Right hindlimb (tissue), 1 donor: ENCODE measurements around the gene MED8.

Source experiments
- DNase-seq: peaks from one replicate; pipeline ENCODE4 v3.0.0-alpha.2; 2018

MED8 gene

GRCh38 chr1:43358121-43358745 lies 31.4 kb downstream of the MED8 start:
- DNase-seq: no peak

- DNase-seq: no peak
Measured at GRCh38 chr1:43357251-43357650, 32.3 kb downstream of the MED8 start.

DNA sequence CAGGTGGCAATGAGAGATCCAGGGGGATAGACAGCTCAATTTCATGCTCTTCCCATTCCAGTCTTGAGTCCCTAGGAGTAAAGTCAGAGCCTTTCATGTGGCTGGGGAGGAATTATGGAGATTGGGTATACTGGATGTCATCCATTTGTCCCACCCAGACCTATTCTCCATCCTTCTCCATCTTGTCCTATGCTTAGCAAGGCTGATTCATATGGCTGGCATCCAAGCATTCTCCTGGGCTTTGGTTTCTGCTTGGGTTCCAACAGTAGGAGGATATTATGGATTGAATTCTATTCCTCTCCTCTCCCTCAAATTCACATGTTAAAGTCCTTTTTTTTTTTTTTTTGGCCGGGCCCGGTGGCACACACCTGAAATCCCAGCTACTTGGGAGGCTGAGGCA lies 34.7 kb downstream of the MED8 start:
- no peak for DNase-seq

DNA sequence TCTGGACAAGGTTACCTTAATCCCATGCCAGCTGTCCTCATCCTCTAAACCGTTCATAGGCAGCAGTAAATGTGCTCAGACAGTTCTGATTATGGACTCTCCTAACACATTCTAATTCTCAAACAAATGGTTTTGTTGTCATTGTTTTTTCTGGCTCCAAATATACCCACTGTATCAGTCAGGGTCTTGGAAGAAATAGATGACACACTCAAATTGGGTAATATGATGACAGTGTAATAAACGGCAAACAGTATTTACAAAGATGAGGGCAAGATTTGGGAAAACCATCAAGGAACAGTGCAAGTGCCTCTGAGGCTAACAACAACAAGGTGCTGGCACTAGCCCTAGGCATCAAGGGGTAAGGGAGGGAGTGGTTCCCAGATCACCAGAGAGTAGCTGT lies 35.1 kb downstream of the MED8 start:
- DNase-seq: no peak

DNA sequence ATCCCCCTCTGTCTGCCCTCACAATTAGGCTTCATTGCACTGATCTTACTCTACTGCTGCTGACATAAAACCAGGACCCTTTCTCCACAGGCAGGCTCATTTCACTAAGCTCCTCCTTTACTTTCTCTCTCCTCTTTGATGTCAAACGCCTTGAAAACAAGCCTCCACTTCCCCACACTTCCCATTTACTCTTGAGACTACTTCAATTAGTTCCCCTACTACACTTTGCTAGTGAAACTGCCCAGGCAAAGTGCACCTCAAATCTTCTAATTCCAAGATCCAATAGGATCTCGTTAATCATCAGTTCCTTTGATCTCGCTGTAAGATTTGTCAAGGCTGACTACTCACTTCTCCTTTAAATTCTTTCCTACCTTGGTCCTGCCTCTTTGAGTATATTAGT lies 36.7 kb downstream of the MED8 start:
- DNase-seq: no peak

DNA sequence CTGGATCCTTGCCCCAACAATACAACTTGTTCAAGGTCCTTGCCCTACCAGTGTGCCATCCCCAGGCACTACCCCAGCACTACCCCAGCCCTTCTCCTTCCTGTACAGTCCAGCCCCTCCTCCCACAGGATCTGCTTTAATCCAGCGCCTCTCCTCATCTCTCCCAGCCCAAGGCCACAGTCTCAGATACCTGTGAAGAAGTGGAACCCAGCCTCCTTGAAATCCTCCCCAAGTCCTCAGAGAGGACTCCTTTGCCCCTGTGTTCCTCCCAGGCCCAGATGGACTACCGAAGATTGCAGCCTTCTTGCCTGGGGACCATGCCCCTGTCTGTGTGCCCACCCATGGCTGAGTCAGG lies 37.3 kb downstream of the MED8 start:
- no peak for DNase-seq

DNA sequence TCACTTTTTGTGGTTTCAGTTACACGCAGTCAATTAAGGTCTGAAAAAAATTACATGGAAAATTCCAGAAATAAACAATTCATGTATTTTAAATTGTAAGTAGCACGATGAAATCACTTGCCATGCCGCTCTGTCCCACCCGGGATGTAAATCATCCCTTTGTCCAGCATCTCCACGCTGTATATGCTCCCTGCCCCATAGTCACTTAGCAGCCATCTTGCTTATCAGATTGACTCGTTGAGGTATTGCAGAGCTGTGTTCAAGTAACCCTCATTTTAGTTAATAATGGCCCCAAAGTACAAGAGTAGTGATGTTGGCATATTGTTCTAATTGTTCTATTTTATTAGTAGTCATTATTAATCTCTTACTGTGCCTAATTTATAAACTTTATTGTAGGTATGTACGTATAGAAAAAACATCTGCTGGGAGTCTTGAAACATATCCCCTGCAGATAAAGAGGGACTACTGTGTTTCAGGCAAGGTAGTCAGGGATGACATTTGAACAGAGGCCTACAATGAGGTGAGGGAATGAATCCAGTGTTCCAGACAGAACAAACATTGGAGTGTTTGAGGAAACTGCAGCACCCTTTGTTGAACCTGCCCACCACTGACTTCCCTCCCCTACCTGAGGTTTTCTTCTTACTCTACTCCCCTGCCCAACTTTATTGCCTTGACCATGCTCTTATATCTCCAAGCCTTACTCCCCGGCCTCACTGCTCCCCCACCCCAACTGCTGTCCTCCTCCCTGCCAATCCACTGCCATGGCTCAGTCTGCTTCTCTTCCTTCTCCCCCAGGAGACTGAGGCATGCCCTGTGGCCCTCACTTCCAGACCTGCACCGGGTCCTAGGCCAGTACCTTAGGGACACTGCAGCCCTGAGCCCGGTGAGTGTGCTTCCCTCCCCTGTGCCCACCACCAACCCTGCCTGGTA lies 37.9 kb downstream of the MED8 start:
- no peak for DNase-seq

GRCh38 chr1:43350976-43351375 lies 38.6 kb downstream of the MED8 start:
- DNase-seq: no peak

GRCh38 chr1:43349594-43350306 lies 39.9 kb downstream of the MED8 start:
- no peak for DNase-seq

- DNase-seq: peak; percentile 79
Measured at GRCh38 chr1:43348809-43349593, 40.6 kb downstream of the MED8 start.

GRCh38 chr1:43348343-43348808 lies 41.2 kb downstream of the MED8 start:
- DNase-seq: no peak

DNA sequence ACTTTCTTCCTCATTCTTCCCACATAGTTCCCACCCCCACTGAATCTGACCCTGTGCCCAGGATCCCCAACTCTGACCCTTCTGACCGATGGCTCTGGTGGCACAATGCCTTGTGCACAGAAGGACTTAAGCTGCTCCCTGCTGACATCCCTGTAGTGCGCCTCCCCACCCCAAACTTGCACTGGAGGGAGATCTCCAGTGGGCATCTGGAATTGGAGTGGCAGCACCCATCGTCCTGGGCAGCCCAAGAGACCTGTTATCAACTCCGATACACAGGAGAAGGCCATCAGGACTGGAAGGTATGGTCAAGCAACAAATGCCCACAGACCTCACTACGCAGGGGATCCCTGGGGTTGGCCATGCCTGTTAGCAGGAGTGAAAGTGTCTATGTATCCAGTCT lies 43.0 kb downstream of the MED8 start:
- DNase-seq: no peak

GRCh38 chr1:43345120-43345519 lies 44.5 kb downstream of the MED8 start:
- DNase-seq: no peak

- DNase-seq: no peak
Measured at GRCh38 chr1:43344267-43344850, 45.2 kb downstream of the MED8 start.

DNA sequence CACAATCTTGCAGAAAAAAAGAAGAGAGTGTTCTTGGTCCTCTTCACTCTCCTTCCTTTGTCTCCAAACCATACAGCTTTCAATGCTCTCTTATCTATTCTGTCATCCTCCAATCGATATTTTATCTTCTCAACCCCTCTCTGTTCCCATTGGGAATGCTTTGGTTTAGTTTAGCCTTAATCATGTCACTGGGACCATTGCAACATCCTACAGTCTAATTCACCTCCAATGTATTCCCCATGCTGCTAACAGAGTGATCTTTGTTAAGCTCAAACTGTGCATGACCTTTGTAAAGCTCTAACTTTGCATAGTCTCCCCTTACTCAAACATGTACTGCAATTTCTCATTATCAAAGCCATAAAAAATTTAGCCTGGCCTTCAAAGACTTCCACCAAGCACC lies 49.0 kb downstream of the MED8 start:
- no peak for DNase-seq

- no peak for DNase-seq
Measured at GRCh38 chr1:43339584-43340232, 49.9 kb downstream of the MED8 start.

GRCh38 chr1:43338001-43338400 lies 51.6 kb downstream of the MED8 start:
- DNase-seq: no peak

DNA sequence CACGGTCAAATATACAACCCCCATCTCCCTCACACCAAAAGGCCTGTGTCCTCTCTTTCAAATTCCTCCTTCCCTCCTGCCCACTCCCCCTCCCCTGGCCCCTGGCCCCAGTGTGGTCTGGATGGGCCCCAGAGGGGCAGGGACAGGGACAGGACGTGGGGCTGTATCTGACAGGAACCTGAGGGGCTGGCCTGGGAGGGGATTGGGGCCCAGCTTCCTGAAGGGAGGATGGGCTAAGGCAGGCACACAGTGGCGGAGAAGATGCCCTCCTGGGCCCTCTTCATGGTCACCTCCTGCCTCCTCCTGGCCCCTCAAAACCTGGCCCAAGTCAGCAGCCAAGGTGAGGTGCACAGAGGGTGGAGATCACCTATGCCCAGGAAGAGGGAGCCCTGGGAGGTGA lies 52.0 kb downstream of the MED8 start, which contains the start of gene MPL:
Gene MPL, plus strand, starts transcription at position 231 of the 400 bp plus-strand sequence. Its CDS starts 31 bp downstream, at position 262.
- no peak for DNase-seq

GRCh38 chr1:43334453-43335205 lies 55.0 kb downstream of the MED8 start:
- DNase-seq: no peak
